ENCODE results near the gene APBA1. TPM values are rescaled to one million over a fixed set of nuclear protein-coding genes. Genes with fewer than 3 reads are reported as not detected.

Gene APBA1
- total RNA-seq, 1 experiment from 2014 or later, result not detected

DNA sequence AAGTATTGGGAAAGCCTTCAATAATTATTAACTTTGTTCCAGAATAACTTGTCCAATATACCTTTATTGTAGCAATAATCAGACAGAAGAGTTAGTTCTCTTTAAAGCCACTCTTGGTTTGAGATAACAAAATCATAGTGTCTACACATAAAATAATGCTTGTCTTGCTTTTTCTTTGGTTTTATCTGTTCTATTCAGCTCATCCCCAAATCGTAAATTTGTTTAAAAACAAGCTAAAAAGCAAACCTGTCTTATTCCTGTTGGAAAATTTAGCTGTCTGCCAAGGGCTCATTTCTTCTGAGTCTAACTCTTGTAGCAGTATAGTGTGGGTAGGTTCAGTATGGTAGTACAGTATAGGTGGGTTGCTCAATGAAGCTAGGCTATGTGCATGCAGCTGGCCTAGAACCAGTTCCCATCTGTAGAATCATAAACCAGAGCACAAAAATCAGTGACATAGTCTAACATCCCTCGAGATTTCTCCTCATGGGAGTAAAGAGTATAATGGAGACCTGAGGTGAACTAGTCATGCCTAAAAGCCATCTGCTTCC is 17.9 kb upstream of the APBA1 start:
- no peaks in the 10 kb centered on the region for H3K4me1 ChIP-seq (ENCODE audit: low read length)

GRCh38 chr9:69683927-69684326 is 11.8 kb upstream of the APBA1 start:
- H2AFZ ChIP-seq (ENCODE audit: low read length), result no peak overlapping the region
- DNase-seq, result no peak
- no peaks in the 10 kb centered on the region; the same call in 1 of the 2 replicates for H3K9me2 ChIP-seq (replicated peaks; ENCODE audit: insufficient read depth, low read length)

More for the DNA sequence above, 17.9 kb upstream of the APBA1 start:
- Histone ChIP-seq H3K9me2 (replicated peaks; ENCODE audit: insufficient read depth, low read length) (no peaks in the 10 kb centered on the region; the same call in 1 of the 2 replicates), H3K4me2 (ENCODE audit: low read depth, low read length, poor library complexity, severe bottlenecking) (no peak overlapping the region), H3K36me3 (ENCODE audit: insufficient read depth, low read length) (no peaks in the 10 kb centered on the region), H4K20me1 (ENCODE audit: insufficient read depth, low read depth, low read length) (no peaks in the 10 kb centered on the region), H2AFZ (ENCODE audit: low read length) (no peak overlapping the region), H3K4me3 (ENCODE audit: low read length) (no peak overlapping the region), H3K27ac (ENCODE audit: low read length) (no peak overlapping the region), H3K9me3 (ENCODE audit: low read length) (no peaks in the 10 kb centered on the region), H3K79me2 (ENCODE audit: low read length) (no peaks in the 10 kb centered on the region), H3K9ac (ENCODE audit: low read length) (no peak overlapping the region), H3K27me3 (ENCODE audit: low read length) (no peaks in the 10 kb centered on the region)
- no peak for DNase-seq

DNA sequence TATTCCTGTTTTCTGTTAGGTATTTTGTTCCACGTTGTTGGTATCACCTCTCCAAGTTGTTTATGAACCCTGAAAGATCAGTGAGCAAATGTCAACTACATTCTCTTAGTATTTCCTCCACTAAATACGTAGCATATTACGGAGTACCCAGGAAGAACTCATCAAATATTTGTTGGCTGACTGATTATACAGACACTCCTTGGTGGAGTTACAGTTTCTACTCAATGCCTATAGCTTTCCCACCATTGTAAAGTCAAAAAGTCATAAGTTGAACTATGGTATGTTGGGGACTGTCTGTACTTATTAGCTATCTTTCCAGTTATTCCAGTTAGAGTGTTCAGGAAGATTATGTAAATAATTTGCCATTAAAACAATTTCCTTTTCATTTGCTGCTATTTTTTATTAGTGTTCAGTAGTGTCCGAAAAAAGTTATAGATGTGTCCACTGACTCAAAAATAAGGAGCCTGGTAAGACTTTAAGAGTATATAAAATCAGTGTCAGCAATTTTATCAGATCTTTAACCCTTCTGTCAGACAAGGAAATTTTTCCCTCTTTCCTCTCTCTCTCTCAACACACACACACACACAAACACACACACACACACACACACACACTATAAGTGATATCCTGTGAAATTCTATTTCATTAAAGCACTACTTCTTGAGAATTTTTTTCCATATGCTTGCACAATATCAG is 6.8 kb upstream of the APBA1 start:
- Histone ChIP-seq H3K27me3 (ENCODE audit: low read length) (no peaks in the 10 kb centered on the region), H3K9me3 (ENCODE audit: low read length) (no peaks in the 10 kb centered on the region), H3K9me2 (replicated peaks; ENCODE audit: insufficient read depth, low read length) (no peaks in the 10 kb centered on the region), H3K9ac (ENCODE audit: low read length) (no peak overlapping the region), H3K36me3 (ENCODE audit: insufficient read depth, low read length) (no peaks in the 10 kb centered on the region), H3K79me2 (ENCODE audit: low read length) (no peaks in the 10 kb centered on the region), H3K27ac (ENCODE audit: low read length) (no peak overlapping the region), H3K4me1 (ENCODE audit: low read length) (peaks cover 4% of the 10 kb centered on the region; the same call in 1 of the 2 replicates), H2AFZ (ENCODE audit: low read length) (no peak overlapping the region), H3K4me3 (ENCODE audit: low read length) (no peak overlapping the region), H4K20me1 (ENCODE audit: insufficient read depth, low read depth, low read length) (no peaks in the 10 kb centered on the region), H3K4me2 (ENCODE audit: low read depth, low read length, poor library complexity, severe bottlenecking) (no peak overlapping the region)
- no peak for DNase-seq

More at GRCh38 chr9:69683927-69684326, 11.8 kb upstream of the APBA1 start:
- Histone ChIP-seq H3K9ac (ENCODE audit: low read length) (no peak overlapping the region), H3K4me3 (ENCODE audit: low read length) (no peak overlapping the region), H3K36me3 (ENCODE audit: insufficient read depth, low read length) (no peaks in the 10 kb centered on the region), H4K20me1 (ENCODE audit: insufficient read depth, low read depth, low read length) (no peaks in the 10 kb centered on the region), H3K79me2 (ENCODE audit: low read length) (no peaks in the 10 kb centered on the region), H3K4me2 (ENCODE audit: low read depth, low read length, poor library complexity, severe bottlenecking) (no peak overlapping the region), H3K9me3 (ENCODE audit: low read length) (no peaks in the 10 kb centered on the region), H3K27me3 (ENCODE audit: low read length) (no peaks in the 10 kb centered on the region), H3K4me1 (ENCODE audit: low read length) (no peaks in the 10 kb centered on the region), H3K27ac (ENCODE audit: low read length) (no peak overlapping the region)

DNA sequence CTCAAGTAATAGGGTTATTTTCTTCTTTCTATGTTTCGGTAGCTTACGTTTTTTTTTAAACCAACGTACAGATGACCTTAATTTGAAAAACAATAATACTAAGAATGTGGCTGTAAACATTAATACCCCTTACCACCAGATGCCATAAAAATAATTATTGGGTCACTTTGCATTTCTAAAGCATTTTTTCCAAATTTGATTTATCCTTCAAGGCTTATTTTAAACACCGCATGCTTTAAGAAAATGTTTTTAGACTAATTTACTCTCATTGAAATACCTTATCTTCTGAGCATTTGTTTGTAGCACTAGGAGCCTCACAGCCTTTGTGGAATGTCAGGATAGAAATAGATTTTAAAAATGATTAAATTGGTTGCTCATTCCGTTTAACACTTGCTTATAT is 5.8 kb upstream of the APBA1 start:
- H3K4me2 ChIP-seq (ENCODE audit: low read depth, low read length, poor library complexity, severe bottlenecking), result no peak overlapping the region
- H4K20me1 ChIP-seq (ENCODE audit: insufficient read depth, low read depth, low read length), result no peaks in the 10 kb centered on the region
- H3K9me3 ChIP-seq (ENCODE audit: low read length), result no peaks in the 10 kb centered on the region
- H3K36me3 ChIP-seq (ENCODE audit: insufficient read depth, low read length), result no peaks in the 10 kb centered on the region
- no peak overlapping the region for H2AFZ ChIP-seq (ENCODE audit: low read length)
- no peak overlapping the region for H3K4me3 ChIP-seq (ENCODE audit: low read length)
- no peaks in the 10 kb centered on the region for H3K79me2 ChIP-seq (ENCODE audit: low read length)
- no peaks in the 10 kb centered on the region for H3K27me3 ChIP-seq (ENCODE audit: low read length)
- H3K27ac ChIP-seq (ENCODE audit: low read length), result no peak overlapping the region
- H3K9me2 ChIP-seq (replicated peaks; ENCODE audit: insufficient read depth, low read length), result no peaks in the 10 kb centered on the region
- H3K4me1 ChIP-seq (ENCODE audit: low read length), result peaks cover 4% of the 10 kb centered on the region; the same call in 1 of the 2 replicates
- DNase-seq, result no peak
- no peak overlapping the region for H3K9ac ChIP-seq (ENCODE audit: low read length)

DNA sequence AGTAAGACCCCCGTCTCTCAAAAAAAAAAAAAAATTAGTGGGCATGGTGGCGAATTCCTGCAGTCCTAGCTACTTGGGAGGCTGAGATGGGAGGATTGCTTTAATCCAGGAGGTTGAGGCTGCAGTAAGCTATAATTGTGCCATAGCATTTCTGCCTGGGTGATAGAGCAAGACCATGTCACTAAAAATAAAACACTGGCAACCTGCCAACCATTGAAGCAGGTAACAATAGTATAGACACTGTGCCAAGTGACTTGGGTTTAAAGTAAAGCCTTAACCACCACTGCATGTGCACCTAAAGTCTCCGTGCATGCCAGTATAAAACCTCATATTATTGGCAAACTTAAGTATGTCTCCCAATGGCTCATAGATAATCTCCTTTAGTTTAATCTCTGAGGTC is 3.4 kb upstream of the APBA1 start:
- Histone ChIP-seq H3K79me2 (ENCODE audit: low read length) (no peaks in the 10 kb centered on the region), H3K9me2 (replicated peaks; ENCODE audit: insufficient read depth, low read length) (no peaks in the 10 kb centered on the region), H3K27ac (ENCODE audit: low read length) (no peak overlapping the region), H3K9me3 (ENCODE audit: low read length) (no peaks in the 10 kb centered on the region), H3K36me3 (ENCODE audit: insufficient read depth, low read length) (no peaks in the 10 kb centered on the region), H2AFZ (ENCODE audit: low read length) (no peak overlapping the region), H3K4me1 (ENCODE audit: low read length) (peaks cover 4% of the 10 kb centered on the region; the same call in 1 of the 2 replicates), H3K27me3 (ENCODE audit: low read length) (no peaks in the 10 kb centered on the region), H3K9ac (ENCODE audit: low read length) (no peak overlapping the region), H3K4me3 (ENCODE audit: low read length) (no peak overlapping the region), H4K20me1 (ENCODE audit: insufficient read depth, low read depth, low read length) (no peaks in the 10 kb centered on the region), H3K4me2 (ENCODE audit: low read depth, low read length, poor library complexity, severe bottlenecking) (no peak overlapping the region)
- DNase-seq, result no peak

GRCh38 chr9:69674716-69675438 is 2.7 kb upstream of the APBA1 start:
- H3K9ac ChIP-seq (ENCODE audit: low read length), result no peak overlapping the region
- no peaks in the 10 kb centered on the region for H3K9me2 ChIP-seq (replicated peaks; ENCODE audit: insufficient read depth, low read length)
- no peak overlapping the region for H3K4me2 ChIP-seq (ENCODE audit: low read depth, low read length, poor library complexity, severe bottlenecking)
- no peak overlapping the region for H3K27ac ChIP-seq (ENCODE audit: low read length)
- H4K20me1 ChIP-seq (ENCODE audit: insufficient read depth, low read depth, low read length), result no peaks in the 10 kb centered on the region
- H3K4me3 ChIP-seq (ENCODE audit: low read length), result no peak overlapping the region
- no peaks in the 10 kb centered on the region for H3K79me2 ChIP-seq (ENCODE audit: low read length)
- no peaks in the 10 kb centered on the region for H3K36me3 ChIP-seq (ENCODE audit: insufficient read depth, low read length)
- peaks cover 4% of the 10 kb centered on the region; the same call in 1 of the 2 replicates for H3K4me1 ChIP-seq (ENCODE audit: low read length)
- H3K9me3 ChIP-seq (ENCODE audit: low read length), result no peaks in the 10 kb centered on the region
- no peak overlapping the region for H2AFZ ChIP-seq (ENCODE audit: low read length)
- no peak for DNase-seq
- H3K27me3 ChIP-seq (ENCODE audit: low read length), result no peaks in the 10 kb centered on the region

DNA sequence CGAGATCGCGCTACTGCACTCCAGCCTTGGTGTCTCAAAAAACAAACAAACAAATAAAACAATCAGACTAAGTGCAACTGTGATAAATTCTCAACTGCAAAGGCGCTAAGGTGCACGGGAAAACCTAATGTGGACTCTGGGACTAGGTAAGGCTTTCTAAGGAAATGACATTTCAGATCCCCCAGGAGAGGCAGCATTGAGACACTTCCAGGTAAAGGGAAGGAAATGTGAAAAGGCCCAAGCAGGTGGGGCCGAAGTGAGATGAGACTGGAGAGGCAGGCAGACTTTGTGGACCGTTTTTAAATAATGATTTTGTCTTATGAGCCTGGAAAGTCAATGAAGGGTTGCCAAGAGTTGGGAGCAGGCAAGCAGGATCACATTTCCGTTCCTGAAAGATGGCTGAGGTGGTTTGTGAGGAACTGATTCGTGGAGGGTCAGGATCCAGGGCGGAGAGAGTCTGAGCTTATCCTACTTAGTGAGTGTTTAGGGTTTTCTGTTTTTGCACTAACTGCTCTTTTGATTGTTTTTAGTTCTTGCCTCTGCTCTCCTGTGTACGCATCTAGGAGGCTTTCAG is 2.0 kb upstream of the APBA1 start:
- DNase-seq, result no peak
- H3K9me2 ChIP-seq (replicated peaks; ENCODE audit: insufficient read depth, low read length), result no peaks in the 10 kb centered on the region
- no peak overlapping the region for H3K4me3 ChIP-seq (ENCODE audit: low read length)
- no peak overlapping the region for H3K9ac ChIP-seq (ENCODE audit: low read length)
- H3K27ac ChIP-seq (ENCODE audit: low read length), result no peak overlapping the region
- H3K27me3 ChIP-seq (ENCODE audit: low read length), result no peaks in the 10 kb centered on the region
- no peaks in the 10 kb centered on the region for H3K36me3 ChIP-seq (ENCODE audit: insufficient read depth, low read length)
- H3K4me2 ChIP-seq (ENCODE audit: low read depth, low read length, poor library complexity, severe bottlenecking), result no peak overlapping the region
- H3K9me3 ChIP-seq (ENCODE audit: low read length), result no peaks in the 10 kb centered on the region
- H4K20me1 ChIP-seq (ENCODE audit: insufficient read depth, low read depth, low read length), result no peaks in the 10 kb centered on the region
- H2AFZ ChIP-seq (ENCODE audit: low read length), result no peak overlapping the region
- no peaks in the 10 kb centered on the region for H3K79me2 ChIP-seq (ENCODE audit: low read length)
- peaks cover 4% of the 10 kb centered on the region; the same call in 1 of the 2 replicates for H3K4me1 ChIP-seq (ENCODE audit: low read length)

GRCh38 chr9:69673311-69673640 is 1.1 kb upstream of the APBA1 start:
- Histone ChIP-seq H3K4me3 (ENCODE audit: low read length) (no peak overlapping the region), H2AFZ (ENCODE audit: low read length) (peak overlapping the region; percentile 67; the same call in 1 of the 2 replicates), H3K27ac (ENCODE audit: low read length) (no peak overlapping the region), H3K27me3 (ENCODE audit: low read length) (no peaks in the 10 kb centered on the region), H3K9me2 (replicated peaks; ENCODE audit: insufficient read depth, low read length) (no peaks in the 10 kb centered on the region), H3K9me3 (ENCODE audit: low read length) (no peaks in the 10 kb centered on the region), H3K4me2 (ENCODE audit: low read depth, low read length, poor library complexity, severe bottlenecking) (peak overlapping the region; percentile 45), H3K4me1 (ENCODE audit: low read length) (peaks cover 4% of the 10 kb centered on the region; the same call in 1 of the 2 replicates), H3K36me3 (ENCODE audit: insufficient read depth, low read length) (no peaks in the 10 kb centered on the region), H3K9ac (ENCODE audit: low read length) (peak overlapping the region; percentile 48; the same call in 1 of the 2 replicates), H3K79me2 (ENCODE audit: low read length) (no peaks in the 10 kb centered on the region), H4K20me1 (ENCODE audit: insufficient read depth, low read depth, low read length) (no peaks in the 10 kb centered on the region)
- no peak for DNase-seq

Data from Karpas-422 (cell line).